Mesendoderm (in vitro differentiated cells): ENCODE results near the gene MYPOP.

Experiments
- DNase-seq: peaks from one replicate; pipeline ENCODE4 v3.0.0; 2013
- H2AK5ac ChIP-seq: 2 replicates; pipeline ENCODE4 v1.6.1; 2013; ENCODE audit warnings: low read length, inconsistent platforms
- H2BK120ac ChIP-seq: 2 replicates; pipeline ENCODE4 v1.6.1; 2013; ENCODE audit warnings: low read depth, mild to moderate bottlenecking, low read length, moderate library complexity, mixed read lengths
- H2BK15ac ChIP-seq: replicated peaks from 2 replicates; pipeline ENCODE4 v1.6.1; 2013; ENCODE audit warnings: low read depth, mild to moderate bottlenecking, moderate library complexity
- H2BK5ac ChIP-seq: 2 replicates; pipeline ENCODE4 v1.6.1; 2013; ENCODE audit warnings: low read length, inconsistent platforms
- H3K18ac ChIP-seq: 2 replicates; pipeline ENCODE4 v1.6.1; 2013; ENCODE audit warnings: mild to moderate bottlenecking, low read length, mixed read lengths
- H3K23ac ChIP-seq: one replicate; pipeline ENCODE4 v1.6.1; 2013; ENCODE audit warnings: low read length
- H3K27ac ChIP-seq: 2 replicates; pipeline ENCODE4 v1.5.1; 2013; ENCODE audit warnings: low read depth, mild to moderate bottlenecking, inconsistent platforms, low read length, moderate library complexity
- H3K27me3 ChIP-seq: 2 replicates; pipeline ENCODE4 v1.6.1; 2013; ENCODE audit warnings: low read length, control low read depth, mild to moderate bottlenecking, inconsistent platforms; ENCODE audit not compliant: insufficient read depth, poor library complexity
- H3K36me3 ChIP-seq: 2 replicates; pipeline ENCODE4 v1.6.1; 2013; ENCODE audit warnings: low read length, inconsistent platforms; ENCODE audit not compliant: control insufficient read depth, insufficient read depth
- H3K4ac ChIP-seq: one replicate; pipeline ENCODE4 v1.6.1; 2013; ENCODE audit warnings: low read depth, mild to moderate bottlenecking, low read length, moderate library complexity
- H3K4me1 ChIP-seq: 2 replicates; pipeline ENCODE4 v1.6.1; 2013; ENCODE audit warnings: low read depth, low read length, inconsistent platforms; ENCODE audit not compliant: control insufficient read depth
- H3K4me2 ChIP-seq: 2 replicates; pipeline ENCODE4 v1.6.1; 2013; ENCODE audit warnings: low read length
- H3K4me3 ChIP-seq: 2 replicates; pipeline ENCODE4 v1.5.1; 2013; ENCODE audit warnings: mild to moderate bottlenecking, low read length
- H3K56ac ChIP-seq: one replicate; pipeline ENCODE4 v1.6.1; 2013; ENCODE audit warnings: low read length
- H3K79me1 ChIP-seq: 2 replicates; pipeline ENCODE4 v1.6.1; 2013; ENCODE audit warnings: low read length, inconsistent platforms
- H3K79me2 ChIP-seq: 2 replicates; pipeline ENCODE4 v1.6.1; 2013; ENCODE audit warnings: mild to moderate bottlenecking, low read length; ENCODE audit not compliant: control insufficient read depth, insufficient read depth
- H3K9ac ChIP-seq: 2 replicates; pipeline ENCODE4 v1.6.1; 2013; ENCODE audit warnings: low read length, inconsistent platforms
- H4K5ac ChIP-seq: one replicate; pipeline ENCODE4 v1.6.1; 2013; ENCODE audit warnings: low read length
- H4K8ac ChIP-seq: one replicate; pipeline ENCODE4 v1.6.1; 2013; ENCODE audit warnings: low read depth, mild to moderate bottlenecking, control low read depth, low read length, moderate library complexity
- WGBS: extraction: QIAGEN DNeasy Blood & Tissue Kit; methylation state at CpG from one replicate; pipeline ENCODE4 v1.1.7; 2013; ENCODE audit warnings: low lambda C conversion rate, missing lambda C conversion rate; ENCODE audit not compliant: insufficient coverage; ENCODE audit errors: extremely low coverage; 5-methylcytosine and 5-hydroxymethylcytosine counted together

MYPOP gene

GRCh38 chr19:45935267-45935666, 32.9 kb upstream of the MYPOP start:
- Histone ChIP-seq H3K4ac (no peak overlapping the region), H3K4me2 (no peak overlapping the region), H3K23ac (no peak overlapping the region), H3K79me1 (no peaks in the 10 kb centered on the region), H3K4me3 (no peak overlapping the region), H3K56ac (no peak overlapping the region), H3K4me1 (no peaks in the 10 kb centered on the region), H2AK5ac (no peak overlapping the region), H4K5ac (no peak overlapping the region), H2BK15ac (no peak overlapping the region), H2BK5ac (no peak overlapping the region), H2BK120ac (no peak overlapping the region), H3K27ac (no peak overlapping the region), H3K18ac (no peak overlapping the region), H4K8ac (no peak overlapping the region), H3K27me3 (no peaks in the 10 kb centered on the region), H3K36me3 (no peaks in the 10 kb centered on the region), H3K9ac (no peak overlapping the region), H3K79me2 (no peaks in the 10 kb centered on the region)
- no CpG with 5 or more reads among the region's 19 CpGs for WGBS
- DNase-seq, result no peak

- Histone ChIP-seq H3K4me1 (no peaks in the 10 kb centered on the region), H3K27me3 (no peaks in the 10 kb centered on the region), H3K9ac (no peak overlapping the region), H3K4me2 (no peak overlapping the region), H4K8ac (no peak overlapping the region), H3K56ac (no peak overlapping the region), H2BK5ac (no peak overlapping the region), H3K79me1 (no peaks in the 10 kb centered on the region), H3K27ac (no peak overlapping the region), H3K4me3 (no peak overlapping the region), H2BK15ac (no peak overlapping the region), H3K36me3 (no peaks in the 10 kb centered on the region), H3K18ac (no peak overlapping the region), H2AK5ac (no peak overlapping the region), H4K5ac (no peak overlapping the region), H3K4ac (no peak overlapping the region), H3K23ac (no peak overlapping the region), H3K79me2 (no peaks in the 10 kb centered on the region), H2BK120ac (no peak overlapping the region)
- WGBS, result no CpG with 5 or more reads among the region's 19 CpGs
- DNase-seq, result no peak
These were observed 32.3 kb upstream of the MYPOP start for GRCh38 chr19:45934551-45935230.

- Histone ChIP-seq H3K9ac (no peak overlapping the region), H3K27ac (no peak overlapping the region), H3K79me1 (no peaks in the 10 kb centered on the region), H3K36me3 (no peaks in the 10 kb centered on the region), H2BK5ac (no peak overlapping the region), H3K27me3 (no peaks in the 10 kb centered on the region), H2BK120ac (no peak overlapping the region), H2BK15ac (no peak overlapping the region), H4K8ac (no peak overlapping the region), H3K18ac (no peak overlapping the region), H3K79me2 (no peaks in the 10 kb centered on the region), H2AK5ac (no peak overlapping the region), H3K4ac (no peak overlapping the region), H3K4me2 (no peak overlapping the region), H3K23ac (no peak overlapping the region), H3K4me3 (no peak overlapping the region), H4K5ac (no peak overlapping the region), H3K4me1 (no peaks in the 10 kb centered on the region), H3K56ac (no peak overlapping the region)
- no peak for DNase-seq
- no CpG with 5 or more reads among the region's 9 CpGs for WGBS
These were observed 31.3 kb upstream of the MYPOP start for GRCh38 chr19:45933759-45934158.

GRCh38 chr19:45931055-45931454, 28.6 kb upstream of the MYPOP start:
- no peak overlapping the region for H2AK5ac ChIP-seq
- DNase-seq, result no peak
- H3K27me3 ChIP-seq, result no peaks in the 10 kb centered on the region
- no peaks in the 10 kb centered on the region for H3K79me2 ChIP-seq
- no peak overlapping the region for H3K9ac ChIP-seq
- H3K79me1 ChIP-seq, result no peaks in the 10 kb centered on the region
- no peak overlapping the region for H2BK15ac ChIP-seq
- no peak overlapping the region for H3K23ac ChIP-seq
- no peak overlapping the region for H3K18ac ChIP-seq
- no peak overlapping the region for H3K27ac ChIP-seq
- H4K8ac ChIP-seq, result no peak overlapping the region
- no peak overlapping the region for H3K56ac ChIP-seq
- peaks cover 2% of the 10 kb centered on the region for H3K4me1 ChIP-seq
- H3K4ac ChIP-seq, result no peak overlapping the region
- H4K5ac ChIP-seq, result no peak overlapping the region
- no peak overlapping the region for H2BK120ac ChIP-seq
- H3K4me2 ChIP-seq, result no peak overlapping the region
- H2BK5ac ChIP-seq, result no peak overlapping the region
- no peak overlapping the region for H3K4me3 ChIP-seq
- no peaks in the 10 kb centered on the region for H3K36me3 ChIP-seq
- WGBS, result no CpG with 5 or more reads among the region's 3 CpGs

DNA sequence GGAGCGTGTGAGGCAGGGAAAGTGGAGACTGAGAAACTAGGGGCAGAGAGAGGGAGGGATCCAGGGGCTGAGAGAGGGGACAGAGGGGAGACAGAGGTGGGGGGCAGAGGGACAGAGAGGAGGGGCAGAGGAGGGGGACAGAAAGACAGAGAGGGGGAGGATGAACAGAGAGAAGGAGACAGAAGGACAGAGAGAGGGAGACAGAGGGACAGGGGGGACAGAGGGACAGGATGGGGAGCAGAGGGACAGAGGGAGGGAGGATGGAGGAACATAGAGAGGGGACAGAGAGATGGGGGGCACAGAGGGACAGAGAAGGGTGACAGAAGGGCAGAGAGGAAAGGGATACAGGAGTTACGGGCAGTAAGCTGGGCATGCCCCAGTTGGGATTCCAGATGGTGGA, 26.8 kb upstream of the MYPOP start:
- no CpG with 5 or more reads among the region's 2 CpGs for WGBS
- Histone ChIP-seq H3K23ac (no peak overlapping the region), H4K5ac (no peak overlapping the region), H3K9ac (no peak overlapping the region), H3K4ac (no peak overlapping the region), H3K4me2 (no peak overlapping the region), H2BK120ac (no peak overlapping the region), H2BK15ac (no peak overlapping the region), H2BK5ac (no peak overlapping the region), H2AK5ac (no peak overlapping the region), H3K4me3 (no peak overlapping the region), H3K4me1 (peaks cover 2% of the 10 kb centered on the region), H3K27ac (no peak overlapping the region), H4K8ac (no peak overlapping the region), H3K18ac (no peak overlapping the region), H3K79me1 (no peaks in the 10 kb centered on the region), H3K79me2 (no peaks in the 10 kb centered on the region), H3K36me3 (no peaks in the 10 kb centered on the region), H3K27me3 (no peaks in the 10 kb centered on the region), H3K56ac (no peak overlapping the region)
- no peak for DNase-seq
